Panc1 (cell line): ENCODE data around the gene SSBP4.

ENCODE experiments used
- POLR2AphosphoS5 ChIP-seq: IDR thresholded peaks from 2 replicates; pipeline ENCODE4 v1.6.1; 2012; ENCODE audit warnings: mild to moderate bottlenecking, low read depth, low read length, moderate library complexity
- SIN3A ChIP-seq: IDR thresholded peaks from 2 replicates; pipeline ENCODE4 v1.6.1; 2012; ENCODE audit warnings: low read depth, mild to moderate bottlenecking, low read length, moderate library complexity, borderline replicate concordance; ENCODE audit not compliant: insufficient read depth
- TCF7L2 ChIP-seq: IDR thresholded peaks from 2 replicates; pipeline ENCODE4 v1.6.1; 2011; ENCODE audit warnings: mild to moderate bottlenecking, low read depth, low read length, inconsistent platforms
- TF ChIP-seq, protein P1 (sequence below): fragments of 450-650 bp; IDR thresholded peaks from 2 replicates; pipeline ENCODE4 v1.5.1; 2017; ENCODE audit warnings: mild to moderate bottlenecking
- TF ChIP-seq, protein P2 (sequence below), 2 experiments: IDR thresholded peaks; 2 replicates each; pipeline ENCODE4 v1.6.1; 2011 to 2012; ENCODE audit warnings: low read depth in 2 of 2, control low read depth in 1 of 2, low read length in 1 of 2, mild to moderate bottlenecking in 1 of 2, moderate library complexity in 1 of 2; ENCODE audit not compliant: insufficient read depth in 1 of 2

DNA sequence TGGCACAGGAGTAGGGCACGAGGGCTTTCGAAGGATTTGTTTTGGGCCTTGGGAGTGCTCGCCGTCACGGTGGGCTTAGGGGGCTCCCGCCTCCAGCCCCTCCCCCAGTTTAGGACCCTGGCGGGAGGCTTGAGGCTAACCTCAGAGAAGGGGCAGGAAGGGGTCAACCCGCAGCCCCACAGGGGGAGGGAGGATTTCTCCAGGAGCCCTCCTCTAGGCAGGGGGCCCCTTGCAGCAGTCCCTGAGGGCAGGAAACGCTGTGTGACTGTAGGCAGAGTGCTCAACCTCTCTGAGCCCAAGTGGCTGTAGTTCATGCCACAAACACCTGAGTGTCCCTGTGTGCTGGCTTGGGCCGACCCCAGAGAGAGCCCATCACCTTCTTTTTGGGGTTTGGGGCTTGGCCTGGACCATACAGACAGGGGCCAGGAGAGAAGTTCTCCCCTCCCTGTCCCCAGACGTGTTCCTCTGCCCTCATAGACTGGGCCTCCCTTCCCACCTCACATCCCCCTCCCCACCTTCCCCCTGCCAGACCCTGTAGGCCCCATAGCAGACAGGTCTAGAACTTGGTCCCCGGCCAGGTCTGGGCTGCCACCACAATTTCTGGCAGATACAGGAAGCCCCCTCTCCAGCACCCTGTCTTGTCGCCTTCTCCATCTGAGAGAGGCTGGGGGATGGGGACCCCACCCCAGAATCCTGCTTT is 10.7 kb downstream of the SSBP4 start:
- no peak for TF ChIP-seq POLR2AphosphoS5
- TF ChIP-seq, protein P1, sequence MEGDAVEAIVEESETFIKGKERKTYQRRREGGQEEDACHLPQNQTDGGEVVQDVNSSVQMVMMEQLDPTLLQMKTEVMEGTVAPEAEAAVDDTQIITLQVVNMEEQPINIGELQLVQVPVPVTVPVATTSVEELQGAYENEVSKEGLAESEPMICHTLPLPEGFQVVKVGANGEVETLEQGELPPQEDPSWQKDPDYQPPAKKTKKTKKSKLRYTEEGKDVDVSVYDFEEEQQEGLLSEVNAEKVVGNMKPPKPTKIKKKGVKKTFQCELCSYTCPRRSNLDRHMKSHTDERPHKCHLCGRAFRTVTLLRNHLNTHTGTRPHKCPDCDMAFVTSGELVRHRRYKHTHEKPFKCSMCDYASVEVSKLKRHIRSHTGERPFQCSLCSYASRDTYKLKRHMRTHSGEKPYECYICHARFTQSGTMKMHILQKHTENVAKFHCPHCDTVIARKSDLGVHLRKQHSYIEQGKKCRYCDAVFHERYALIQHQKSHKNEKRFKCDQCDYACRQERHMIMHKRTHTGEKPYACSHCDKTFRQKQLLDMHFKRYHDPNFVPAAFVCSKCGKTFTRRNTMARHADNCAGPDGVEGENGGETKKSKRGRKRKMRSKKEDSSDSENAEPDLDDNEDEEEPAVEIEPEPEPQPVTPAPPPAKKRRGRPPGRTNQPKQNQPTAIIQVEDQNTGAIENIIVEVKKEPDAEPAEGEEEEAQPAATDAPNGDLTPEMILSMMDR = no peak
- TF ChIP-seq, protein P2, sequence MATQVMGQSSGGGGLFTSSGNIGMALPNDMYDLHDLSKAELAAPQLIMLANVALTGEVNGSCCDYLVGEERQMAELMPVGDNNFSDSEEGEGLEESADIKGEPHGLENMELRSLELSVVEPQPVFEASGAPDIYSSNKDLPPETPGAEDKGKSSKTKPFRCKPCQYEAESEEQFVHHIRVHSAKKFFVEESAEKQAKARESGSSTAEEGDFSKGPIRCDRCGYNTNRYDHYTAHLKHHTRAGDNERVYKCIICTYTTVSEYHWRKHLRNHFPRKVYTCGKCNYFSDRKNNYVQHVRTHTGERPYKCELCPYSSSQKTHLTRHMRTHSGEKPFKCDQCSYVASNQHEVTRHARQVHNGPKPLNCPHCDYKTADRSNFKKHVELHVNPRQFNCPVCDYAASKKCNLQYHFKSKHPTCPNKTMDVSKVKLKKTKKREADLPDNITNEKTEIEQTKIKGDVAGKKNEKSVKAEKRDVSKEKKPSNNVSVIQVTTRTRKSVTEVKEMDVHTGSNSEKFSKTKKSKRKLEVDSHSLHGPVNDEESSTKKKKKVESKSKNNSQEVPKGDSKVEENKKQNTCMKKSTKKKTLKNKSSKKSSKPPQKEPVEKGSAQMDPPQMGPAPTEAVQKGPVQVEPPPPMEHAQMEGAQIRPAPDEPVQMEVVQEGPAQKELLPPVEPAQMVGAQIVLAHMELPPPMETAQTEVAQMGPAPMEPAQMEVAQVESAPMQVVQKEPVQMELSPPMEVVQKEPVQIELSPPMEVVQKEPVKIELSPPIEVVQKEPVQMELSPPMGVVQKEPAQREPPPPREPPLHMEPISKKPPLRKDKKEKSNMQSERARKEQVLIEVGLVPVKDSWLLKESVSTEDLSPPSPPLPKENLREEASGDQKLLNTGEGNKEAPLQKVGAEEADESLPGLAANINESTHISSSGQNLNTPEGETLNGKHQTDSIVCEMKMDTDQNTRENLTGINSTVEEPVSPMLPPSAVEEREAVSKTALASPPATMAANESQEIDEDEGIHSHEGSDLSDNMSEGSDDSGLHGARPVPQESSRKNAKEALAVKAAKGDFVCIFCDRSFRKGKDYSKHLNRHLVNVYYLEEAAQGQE (IDR thresholded peaks at IDR 0.05; ENCODE audit: insufficient read depth in 1 of 2, low read depth in 2 of 2, low read length in 1 of 2) = no peak
- no peak for TF ChIP-seq SIN3A
- no peak for TF ChIP-seq TCF7L2
